Glutamatergic neuron (in vitro differentiated cells): Measurements from ENCODE around the gene PPP2R2C. TPM values are rescaled to one million over a fixed set of nuclear protein-coding genes. Genes with fewer than 3 reads are reported as not detected.

Source experiments
- DNase-seq: peaks from one replicate; pipeline ENCODE4 v3.0.0; 2022
- H3K27ac Mint-ChIP-seq: one replicate; pipeline ENCODE4 v1.8.0; 2020; ENCODE audit warnings: mild to moderate bottlenecking, mixed read lengths, inconsistent platforms; ENCODE audit not compliant: unreplicated experiment
- H3K27me3 Mint-ChIP-seq: one replicate; pipeline ENCODE4 v1.8.0; 2020; ENCODE audit warnings: mild to moderate bottlenecking, moderate library complexity, mixed read lengths, inconsistent platforms; ENCODE audit not compliant: unreplicated experiment
- H3K36me3 Mint-ChIP-seq: one replicate; pipeline ENCODE4 v1.8.0; 2020; ENCODE audit warnings: mild to moderate bottlenecking, mixed read lengths, inconsistent platforms; ENCODE audit not compliant: unreplicated experiment
- H3K4me1 Mint-ChIP-seq: one replicate; pipeline ENCODE4 v1.8.0; 2020; ENCODE audit warnings: mild to moderate bottlenecking, low read depth, mixed read lengths, inconsistent platforms; ENCODE audit not compliant: unreplicated experiment
- H3K4me3 Mint-ChIP-seq: one replicate; pipeline ENCODE4 v1.8.0; 2020; ENCODE audit warnings: mild to moderate bottlenecking, mixed read lengths, inconsistent platforms; ENCODE audit not compliant: unreplicated experiment
- H3K9me3 Mint-ChIP-seq: one replicate; pipeline ENCODE4 v1.8.0; 2020; ENCODE audit warnings: mild to moderate bottlenecking, moderate library complexity, mixed read lengths, inconsistent platforms; ENCODE audit not compliant: unreplicated experiment
- CTCF ChIP-seq: fragments of 200-600 bp; sonication (generic); IDR thresholded peaks from one replicate; pipeline ENCODE4 v1.5.0; 2021; ENCODE audit not compliant: partially characterized antibody, unreplicated experiment
- total RNA-seq: library from RNA; stranded (reverse); fragmentation: NEBNext Ultra II Directional; extraction: Animal tissue kit (Norgen Biotek cat#: 25700); gene quantifications from one replicate; pipeline ENCODE4 v1.2.1, GENCODE V29; 2021; ENCODE audit not compliant: unreplicated experiment

PPP2R2C gene
- total RNA-seq, 1 donor from 2014 or later: 9.4 TPM

- H3K9me3 Mint-ChIP-seq: peaks cover 17% of the 10 kb centered on the region
- peaks cover 29% of the 10 kb centered on the region for H3K4me1 Mint-ChIP-seq
- TF ChIP-seq CTCF: no peak
- no peak overlapping the region for H3K27ac Mint-ChIP-seq
- no peak overlapping the region for H3K4me3 Mint-ChIP-seq
- no peak for DNase-seq
- H3K27me3 Mint-ChIP-seq: peaks cover 12% of the 10 kb centered on the region
- H3K36me3 Mint-ChIP-seq: no peaks in the 10 kb centered on the region
Observed at GRCh38 chr4:6452116-6452896, 20.1 kb downstream of the PPP2R2C start.

- H3K4me1 Mint-ChIP-seq: peaks cover 35% of the 10 kb centered on the region
- H3K27ac Mint-ChIP-seq: no peak overlapping the region
- H3K9me3 Mint-ChIP-seq: peaks cover 19% of the 10 kb centered on the region
- no peak for DNase-seq
- no peak overlapping the region for H3K4me3 Mint-ChIP-seq
- no peak for TF ChIP-seq CTCF
- H3K36me3 Mint-ChIP-seq: no peaks in the 10 kb centered on the region
- peaks cover 12% of the 10 kb centered on the region for H3K27me3 Mint-ChIP-seq
Observed at GRCh38 chr4:6451309-6451708, 21.1 kb downstream of the PPP2R2C start.

- no peak for DNase-seq
- peaks cover 37% of the 10 kb centered on the region for H3K4me1 Mint-ChIP-seq
- H3K27ac Mint-ChIP-seq: no peak overlapping the region
- H3K9me3 Mint-ChIP-seq: peaks cover 18% of the 10 kb centered on the region
- no peaks in the 10 kb centered on the region for H3K36me3 Mint-ChIP-seq
- H3K27me3 Mint-ChIP-seq: peaks cover 11% of the 10 kb centered on the region
- no peak overlapping the region for H3K4me3 Mint-ChIP-seq
- TF ChIP-seq CTCF: no peak
Observed at GRCh38 chr4:6450709-6451108, 21.7 kb downstream of the PPP2R2C start.

GRCh38 chr4:6449746-6450369, 22.6 kb downstream of the PPP2R2C start:
- Mint-ChIP-seq H3K27ac (no peak overlapping the region), H3K9me3 (peaks cover 14% of the 10 kb centered on the region), H3K27me3 (peaks cover 7% of the 10 kb centered on the region), H3K4me1 (peaks cover 30% of the 10 kb centered on the region), H3K4me3 (no peak overlapping the region), H3K36me3 (no peaks in the 10 kb centered on the region)
- no peak for DNase-seq
- no peak for TF ChIP-seq CTCF

- H3K36me3 Mint-ChIP-seq: no peaks in the 10 kb centered on the region
- no peak overlapping the region for H3K4me3 Mint-ChIP-seq
- no peak overlapping the region for H3K27ac Mint-ChIP-seq
Observed at GRCh38 chr4:6449335-6449734, 23.1 kb downstream of the PPP2R2C start.

More at GRCh38 chr4:6449335-6449734, 23.1 kb downstream of the PPP2R2C start:
- peaks cover 11% of the 10 kb centered on the region for H3K27me3 Mint-ChIP-seq
- peaks cover 31% of the 10 kb centered on the region for H3K4me1 Mint-ChIP-seq
- no peak for TF ChIP-seq CTCF
- DNase-seq: no peak
- peaks cover 15% of the 10 kb centered on the region for H3K9me3 Mint-ChIP-seq
